ENCODE results near the gene GASK1A.

The GASK1A gene

DNA sequence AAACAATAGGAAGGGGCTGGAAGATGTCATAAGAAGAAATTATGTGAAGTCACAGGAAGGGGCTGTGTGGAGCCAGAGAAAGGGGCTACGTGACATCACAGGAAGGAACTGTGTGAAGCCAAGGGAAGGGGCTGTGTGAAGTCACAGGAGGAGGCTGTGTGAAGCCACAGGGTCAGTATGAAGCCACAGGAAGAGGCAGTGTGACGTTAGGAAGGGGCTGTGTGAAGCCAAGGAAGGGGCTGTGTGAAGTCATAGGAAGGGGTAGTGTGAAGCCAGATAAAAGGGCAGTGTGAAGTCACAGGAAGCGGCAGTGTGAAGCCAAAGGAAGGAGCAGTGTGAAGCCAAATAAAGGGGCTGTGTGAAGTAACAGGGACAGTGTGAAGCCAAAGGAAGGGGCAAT lies 32.5 kb downstream of the GASK1A start:
- H3K79me2 ChIP-seq (ENCODE audit: low read length) = no peaks in the 10 kb centered on the region
- no peaks in the 10 kb centered on the region for H3K4me1 ChIP-seq (ENCODE audit: low read length)
- TF ChIP-seq EZH2phosphoT487 (IDR thresholded peaks at IDR 0.05; ENCODE audit: low read depth) = no peak
- TF ChIP-seq, protein P1, sequence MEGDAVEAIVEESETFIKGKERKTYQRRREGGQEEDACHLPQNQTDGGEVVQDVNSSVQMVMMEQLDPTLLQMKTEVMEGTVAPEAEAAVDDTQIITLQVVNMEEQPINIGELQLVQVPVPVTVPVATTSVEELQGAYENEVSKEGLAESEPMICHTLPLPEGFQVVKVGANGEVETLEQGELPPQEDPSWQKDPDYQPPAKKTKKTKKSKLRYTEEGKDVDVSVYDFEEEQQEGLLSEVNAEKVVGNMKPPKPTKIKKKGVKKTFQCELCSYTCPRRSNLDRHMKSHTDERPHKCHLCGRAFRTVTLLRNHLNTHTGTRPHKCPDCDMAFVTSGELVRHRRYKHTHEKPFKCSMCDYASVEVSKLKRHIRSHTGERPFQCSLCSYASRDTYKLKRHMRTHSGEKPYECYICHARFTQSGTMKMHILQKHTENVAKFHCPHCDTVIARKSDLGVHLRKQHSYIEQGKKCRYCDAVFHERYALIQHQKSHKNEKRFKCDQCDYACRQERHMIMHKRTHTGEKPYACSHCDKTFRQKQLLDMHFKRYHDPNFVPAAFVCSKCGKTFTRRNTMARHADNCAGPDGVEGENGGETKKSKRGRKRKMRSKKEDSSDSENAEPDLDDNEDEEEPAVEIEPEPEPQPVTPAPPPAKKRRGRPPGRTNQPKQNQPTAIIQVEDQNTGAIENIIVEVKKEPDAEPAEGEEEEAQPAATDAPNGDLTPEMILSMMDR (IDR thresholded peaks at IDR 0.05; ENCODE audit: low read depth, low read length) = no peak
- H2AFZ ChIP-seq (ENCODE audit: low read depth, low read length) = peak overlapping the region; percentile 56
- no peak overlapping the region for H3K9ac ChIP-seq (ENCODE audit: low read length)
- H3K9me3 ChIP-seq (ENCODE audit: insufficient read depth, low read length) = peaks cover 25% of the 10 kb centered on the region; the same call in 1 of the 2 replicates
- no peak overlapping the region for H3K4me3 ChIP-seq (ENCODE audit: low read length)
- no peaks in the 10 kb centered on the region for H4K20me1 ChIP-seq (ENCODE audit: insufficient read depth, low read length)
- H3K27ac ChIP-seq (ENCODE audit: low read length) = no peak overlapping the region
- peaks cover 19% of the 10 kb centered on the region for H3K27me3 ChIP-seq (ENCODE audit: low read depth, low read length)
- H3K4me2 ChIP-seq (ENCODE audit: low read length) = no peak overlapping the region
- H3K36me3 ChIP-seq (replicated peaks; ENCODE audit: low read depth, low read length) = peaks cover 12% of the 10 kb centered on the region

DNA sequence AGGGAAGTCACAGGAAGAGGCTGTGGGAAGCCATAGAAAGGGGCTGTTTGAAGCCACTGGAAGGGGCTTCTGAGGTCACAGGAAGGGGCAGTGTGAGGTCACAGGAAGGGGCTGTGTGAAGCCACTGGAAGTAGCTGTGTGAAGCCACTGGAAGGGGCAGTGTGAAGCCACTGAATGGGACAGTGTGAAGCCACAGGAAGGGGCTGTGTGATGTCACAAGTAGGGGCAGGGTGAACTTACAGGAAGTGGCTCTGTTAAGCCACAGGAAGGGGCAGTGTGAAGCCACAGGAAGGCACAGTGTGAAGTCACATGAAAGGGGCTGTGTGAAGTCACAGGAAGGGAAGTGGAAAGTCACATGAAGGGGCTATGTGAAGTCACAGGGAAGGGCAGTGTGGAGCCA lies 33.1 kb downstream of the GASK1A start:
- no peak overlapping the region for H3K4me2 ChIP-seq (ENCODE audit: low read length)
- peaks cover 25% of the 10 kb centered on the region; the same call in 1 of the 2 replicates for H3K9me3 ChIP-seq (ENCODE audit: insufficient read depth, low read length)
- no peaks in the 10 kb centered on the region for H4K20me1 ChIP-seq (ENCODE audit: insufficient read depth, low read length)
- H3K79me2 ChIP-seq (ENCODE audit: low read length) = no peaks in the 10 kb centered on the region
- H3K27me3 ChIP-seq (ENCODE audit: low read depth, low read length) = peaks cover 14% of the 10 kb centered on the region
- H3K27ac ChIP-seq (ENCODE audit: low read length) = no peak overlapping the region
- no peak overlapping the region for H3K9ac ChIP-seq (ENCODE audit: low read length)
- H3K36me3 ChIP-seq (replicated peaks; ENCODE audit: low read depth, low read length) = peaks cover 12% of the 10 kb centered on the region
- TF ChIP-seq, protein P1 (IDR thresholded peaks at IDR 0.05; ENCODE audit: low read depth, low read length) = no peak
- TF ChIP-seq EZH2phosphoT487 (IDR thresholded peaks at IDR 0.05; ENCODE audit: low read depth) = no peak
- H3K4me3 ChIP-seq (ENCODE audit: low read length) = no peak overlapping the region
- no peaks in the 10 kb centered on the region for H3K4me1 ChIP-seq (ENCODE audit: low read length)
- peak overlapping the region; percentile 56 for H2AFZ ChIP-seq (ENCODE audit: low read depth, low read length)

DNA sequence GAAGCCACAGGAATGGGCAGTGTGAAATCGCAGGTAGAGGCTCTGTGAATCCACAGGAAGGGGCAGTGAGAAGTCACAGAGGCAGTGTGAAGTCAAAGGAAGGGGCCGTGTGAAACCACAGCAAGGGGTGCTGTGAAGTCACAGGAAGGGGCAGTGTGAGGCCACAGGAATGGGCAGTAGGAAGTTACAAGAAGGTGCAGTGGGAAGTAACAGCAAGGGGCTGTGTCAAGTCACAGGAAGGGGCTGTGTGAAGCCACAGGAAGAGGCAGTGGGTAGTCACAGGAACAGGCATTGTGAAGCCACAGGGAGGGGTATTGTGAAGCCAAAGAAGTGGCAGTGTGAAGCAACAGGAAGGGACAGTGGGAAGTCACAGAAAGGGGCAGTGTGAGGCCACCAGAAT lies 34.1 kb downstream of the GASK1A start:
- Histone ChIP-seq H3K36me3 (replicated peaks; ENCODE audit: low read depth, low read length) (peaks cover 12% of the 10 kb centered on the region), H3K27me3 (ENCODE audit: low read depth, low read length) (peaks cover 9% of the 10 kb centered on the region), H4K20me1 (ENCODE audit: insufficient read depth, low read length) (no peaks in the 10 kb centered on the region), H3K9me3 (ENCODE audit: insufficient read depth, low read length) (peaks cover 25% of the 10 kb centered on the region; the same call in 1 of the 2 replicates), H2AFZ (ENCODE audit: low read depth, low read length) (peak overlapping the region; percentile 87; the same call in 1 of the 2 replicates), H3K4me3 (ENCODE audit: low read length) (no peak overlapping the region), H3K9ac (ENCODE audit: low read length) (no peak overlapping the region), H3K4me1 (ENCODE audit: low read length) (no peaks in the 10 kb centered on the region), H3K79me2 (ENCODE audit: low read length) (no peaks in the 10 kb centered on the region), H3K27ac (ENCODE audit: low read length) (no peak overlapping the region), H3K4me2 (ENCODE audit: low read length) (no peak overlapping the region)
- TF ChIP-seq, protein P1 (IDR thresholded peaks at IDR 0.05; ENCODE audit: low read depth, low read length) = no peak
- no peak for TF ChIP-seq EZH2phosphoT487 (IDR thresholded peaks at IDR 0.05; ENCODE audit: low read depth)

DNA sequence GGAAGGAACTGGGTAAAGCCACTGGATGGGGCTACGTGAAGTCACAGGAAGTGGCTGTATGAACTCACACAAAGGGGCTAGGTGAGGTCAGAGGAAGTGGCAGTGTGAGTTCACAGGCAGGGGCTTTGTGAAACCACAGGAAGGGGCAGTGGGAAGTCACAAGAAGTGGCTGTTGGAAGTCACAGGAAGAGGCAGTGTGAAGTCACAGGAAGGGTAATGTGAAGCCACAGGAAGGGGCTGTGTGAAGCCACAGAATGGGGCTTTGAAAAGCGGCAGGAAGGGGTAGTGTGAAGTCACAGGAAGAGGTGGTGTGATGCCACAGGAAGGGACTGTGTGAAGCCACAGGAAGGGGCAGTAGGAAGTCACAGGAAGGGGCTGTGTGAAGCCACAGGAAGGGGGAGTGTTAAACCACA lies 34.6 kb downstream of the GASK1A start:
- no peak overlapping the region for H3K27ac ChIP-seq (ENCODE audit: low read length)
- no peak overlapping the region for H3K4me2 ChIP-seq (ENCODE audit: low read length)
- no peaks in the 10 kb centered on the region for H3K4me1 ChIP-seq (ENCODE audit: low read length)
- TF ChIP-seq, protein P1 (IDR thresholded peaks at IDR 0.05; ENCODE audit: low read depth, low read length) = no peak
- no peak for TF ChIP-seq EZH2phosphoT487 (IDR thresholded peaks at IDR 0.05; ENCODE audit: low read depth)
- peak overlapping the region; percentile 87 for H2AFZ ChIP-seq (ENCODE audit: low read depth, low read length)
- no peaks in the 10 kb centered on the region for H3K79me2 ChIP-seq (ENCODE audit: low read length)
- peaks cover 25% of the 10 kb centered on the region; the same call in 1 of the 2 replicates for H3K9me3 ChIP-seq (ENCODE audit: insufficient read depth, low read length)
- no peak overlapping the region for H3K4me3 ChIP-seq (ENCODE audit: low read length)
- no peaks in the 10 kb centered on the region for H4K20me1 ChIP-seq (ENCODE audit: insufficient read depth, low read length)
- peaks cover 12% of the 10 kb centered on the region for H3K36me3 ChIP-seq (replicated peaks; ENCODE audit: low read depth, low read length)
- H3K27me3 ChIP-seq (ENCODE audit: low read depth, low read length) = peaks cover 4% of the 10 kb centered on the region; the same call in 1 of the 2 replicates
- no peak overlapping the region for H3K9ac ChIP-seq (ENCODE audit: low read length)

Measured in OCI-LY3 (cell line).